NT2/D1 (cell line): ENCODE results near the gene MEIOB.

Experiments
- SUZ12 ChIP-seq: IDR thresholded peaks from 2 replicates; pipeline ENCODE4 v1.6.1; 2011; ENCODE audit not compliant: insufficient read length, insufficient read depth; ENCODE audit errors: extremely low read depth
- YY1 ChIP-seq: IDR thresholded peaks from 2 replicates; pipeline ENCODE4 v1.6.1; 2011; ENCODE audit not compliant: insufficient read length, insufficient read depth
- ZNF274 ChIP-seq: IDR thresholded peaks from 2 replicates; pipeline ENCODE4 v1.6.1; 2011; ENCODE audit warnings: mild to moderate bottlenecking, low read depth, low read length

GRCh38 chr16:1830213-1830612, 41.8 kb downstream of the MEIOB start:
- TF ChIP-seq ZNF274, result no peak
- no peak for TF ChIP-seq YY1
- TF ChIP-seq SUZ12, result no peak
